Activated T-cell treated with anti-CD3 and anti-CD28 coated beads, Interleukin-2, amount 50 U/mL, for 1 hour (primary cell): ENCODE data around the gene CLRN3.

ENCODE experiments used
- DNase-seq: peaks from one replicate; pipeline ENCODE4 v3.0.0-alpha.2; 2020

The CLRN3 gene, protein sequence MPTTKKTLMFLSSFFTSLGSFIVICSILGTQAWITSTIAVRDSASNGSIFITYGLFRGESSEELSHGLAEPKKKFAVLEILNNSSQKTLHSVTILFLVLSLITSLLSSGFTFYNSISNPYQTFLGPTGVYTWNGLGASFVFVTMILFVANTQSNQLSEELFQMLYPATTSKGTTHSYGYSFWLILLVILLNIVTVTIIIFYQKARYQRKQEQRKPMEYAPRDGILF

GRCh38 chr10:127892743-127893142 is at the start of gene CLRN3:
TSS of gene CLRN3 (minus strand) at chr10:127892941. CDS start at chr10:127892784, 157 bp downstream.
- DNase-seq: no peak

GRCh38 chr10:127940866-127941640 is 48.3 kb upstream of the CLRN3 start:
- no peak for DNase-seq

- no peak for DNase-seq
Measured at GRCh38 chr10:127939786-127940330, 47.1 kb upstream of the CLRN3 start.

DNA sequence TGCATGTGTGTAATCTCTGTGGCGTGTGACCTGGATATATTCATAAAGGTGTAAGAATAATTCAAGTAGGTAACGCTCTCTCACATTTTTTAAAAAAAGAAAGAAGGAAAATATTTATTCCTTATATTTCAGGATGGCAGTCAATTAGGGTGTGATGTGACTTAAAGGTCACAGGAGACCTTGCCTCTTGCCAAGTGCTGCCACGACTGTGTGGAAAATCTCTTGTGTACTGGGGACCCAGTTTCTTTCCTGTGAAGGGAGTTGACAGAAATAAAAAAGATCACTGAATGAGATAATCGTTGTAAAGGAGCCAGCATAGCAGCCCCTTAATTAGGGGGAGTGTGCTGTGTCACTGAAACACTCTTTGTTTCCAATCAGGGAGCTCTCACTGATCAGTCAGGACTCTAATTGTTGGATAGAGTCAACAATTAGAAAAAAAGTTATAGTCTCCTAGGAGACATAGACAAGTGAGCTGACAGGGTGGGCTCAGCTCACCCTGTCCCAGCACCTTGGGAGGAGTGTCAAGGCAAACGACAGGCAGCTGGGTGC is 45.2 kb upstream of the CLRN3 start:
- DNase-seq: no peak

DNA sequence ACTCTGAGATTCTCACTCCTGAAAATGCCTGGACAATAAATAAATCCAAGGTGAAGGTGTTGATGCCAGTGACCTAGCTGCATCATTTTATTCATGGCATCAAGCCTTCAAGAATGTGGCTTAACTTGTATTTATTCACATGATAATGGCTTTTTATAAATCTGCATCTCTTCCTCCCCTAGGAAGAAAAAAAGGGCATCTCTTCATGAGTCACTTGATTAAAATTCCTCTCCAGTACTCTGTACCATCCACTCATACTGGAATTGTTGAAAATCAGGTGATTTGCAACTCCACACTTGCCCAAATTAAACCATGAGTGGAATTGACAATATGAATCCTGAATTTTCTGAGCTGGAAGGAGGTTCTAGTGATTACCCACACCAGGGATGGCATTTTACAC is 44.3 kb upstream of the CLRN3 start:
- no peak for DNase-seq

DNA sequence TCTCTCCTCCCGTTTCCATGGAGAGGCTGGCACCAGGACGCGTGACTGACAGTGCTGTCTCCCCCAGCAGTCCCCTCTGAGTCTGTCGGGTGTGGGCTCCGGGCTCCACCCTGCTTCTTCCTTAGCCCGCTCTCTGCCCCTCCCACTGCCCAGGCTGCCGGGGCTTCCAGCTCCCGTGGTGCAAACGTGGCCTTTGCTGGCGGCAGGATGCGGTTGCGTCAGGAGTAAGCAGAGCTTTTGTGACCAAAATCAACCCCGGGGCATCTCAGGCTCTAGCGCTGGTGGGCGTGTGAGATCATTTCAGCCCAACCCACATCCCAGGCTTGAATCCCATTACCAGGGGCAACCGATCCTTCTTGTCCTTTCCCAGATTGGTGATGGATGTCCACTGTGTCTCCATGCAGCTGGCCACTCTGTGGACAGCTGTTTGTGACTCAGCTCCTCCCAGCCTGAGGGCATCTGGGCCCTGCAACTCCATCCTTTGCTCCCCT is 42.4 kb upstream of the CLRN3 start:
- no peak for DNase-seq

DNA sequence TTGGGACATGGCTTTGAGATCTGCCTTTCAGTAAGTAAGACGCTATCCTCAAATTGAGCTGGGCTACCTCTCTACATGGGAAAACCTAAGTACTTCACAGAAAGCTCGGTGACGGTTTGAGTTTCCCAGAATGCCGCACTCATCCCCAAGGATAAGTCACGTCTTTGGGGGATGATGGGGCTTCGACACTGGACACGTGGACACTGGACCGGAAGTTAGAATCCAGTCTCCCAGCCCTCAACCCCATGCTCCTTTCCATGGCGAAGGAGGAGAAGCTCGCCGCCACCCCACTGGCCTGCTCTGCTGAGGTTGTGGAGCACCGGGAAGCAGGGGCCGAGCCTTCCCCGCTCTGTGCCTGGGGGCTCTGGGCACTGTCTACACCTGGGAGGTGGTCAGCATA is 41.6 kb upstream of the CLRN3 start:
- no peak for DNase-seq

DNA sequence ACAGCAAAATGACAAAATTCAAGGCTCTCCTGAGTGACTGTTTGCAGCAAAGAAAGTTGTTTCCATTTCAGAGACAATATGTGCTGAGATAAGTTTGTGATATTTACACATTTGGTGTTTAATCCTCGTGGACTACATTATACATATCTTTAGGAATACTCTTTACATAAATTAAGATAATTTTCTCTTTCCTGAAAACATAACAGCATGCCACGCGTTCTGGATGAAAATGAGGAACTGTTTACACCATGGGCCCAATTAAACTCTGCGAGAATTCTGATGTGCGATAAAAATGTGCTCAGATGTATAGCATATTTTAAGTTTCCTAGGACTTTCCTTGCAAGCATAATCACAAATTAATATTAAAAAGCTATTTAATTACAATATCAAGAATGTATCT is 40.5 kb upstream of the CLRN3 start:
- no peak for DNase-seq

- DNase-seq: no peak
Measured at GRCh38 chr10:127932521-127933270, 40.0 kb upstream of the CLRN3 start.

- DNase-seq: no peak
Measured at GRCh38 chr10:127928021-127928806, 35.5 kb upstream of the CLRN3 start.

- DNase-seq: no peak
Measured at GRCh38 chr10:127926455-127926854, 33.7 kb upstream of the CLRN3 start.

DNA sequence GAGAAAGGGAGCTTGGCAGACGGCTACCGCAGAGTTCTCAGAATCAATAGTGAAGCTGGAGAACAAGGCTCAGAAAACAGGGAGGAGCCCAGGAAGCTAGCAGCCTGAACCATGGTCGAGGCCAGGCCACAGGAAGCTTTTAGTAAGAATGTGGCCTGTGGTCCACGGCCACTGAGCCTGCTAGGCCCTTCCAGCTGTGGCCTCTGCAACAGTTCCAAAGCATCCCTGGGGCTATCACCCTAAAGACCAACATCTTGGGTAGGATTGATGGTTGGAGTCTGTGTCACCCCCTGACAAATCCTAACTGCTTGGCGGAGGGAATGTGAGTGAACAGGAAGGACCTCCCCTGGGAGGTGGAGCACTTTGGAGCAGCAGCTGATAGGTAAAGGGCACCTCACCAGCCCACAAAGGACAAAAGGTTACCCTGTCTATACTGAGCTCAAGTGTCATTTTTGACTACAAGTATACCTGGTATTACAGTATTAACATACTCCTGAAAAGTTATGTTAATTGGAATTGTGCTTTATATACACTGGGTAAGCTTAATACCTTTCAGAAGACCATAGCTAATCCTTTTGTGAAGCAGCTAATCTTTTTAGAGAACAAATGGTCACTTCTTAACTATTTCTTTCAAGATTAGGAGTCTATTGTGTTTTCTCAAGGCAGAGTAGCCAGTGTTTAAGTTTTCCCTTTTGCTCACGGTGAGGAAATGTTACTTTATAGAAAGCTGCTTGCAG is 32.9 kb upstream of the CLRN3 start:
- DNase-seq: no peak

DNA sequence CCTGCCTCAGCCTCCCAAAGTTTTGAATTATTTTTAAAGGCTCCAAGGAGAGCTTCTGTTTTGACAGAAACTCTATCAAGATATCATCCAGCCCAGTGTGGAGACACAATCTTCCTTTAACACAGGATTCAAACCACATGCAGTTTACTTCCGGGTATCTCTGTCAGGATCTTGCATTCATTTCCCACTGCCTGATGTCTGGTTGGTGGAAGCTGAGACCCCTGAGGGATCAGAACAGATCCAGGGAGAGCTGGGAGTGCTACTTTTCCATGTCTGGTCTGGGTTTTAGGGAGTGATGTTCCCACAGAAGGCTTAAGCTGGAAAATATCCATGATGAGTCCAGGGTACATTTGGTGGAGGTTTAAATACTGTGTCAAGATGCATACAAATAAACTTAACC is 30.9 kb upstream of the CLRN3 start:
- no peak for DNase-seq

GRCh38 chr10:127922675-127923366 is 30.1 kb upstream of the CLRN3 start:
- no peak for DNase-seq

- DNase-seq: no peak
Measured at GRCh38 chr10:127922206-127922605, 29.5 kb upstream of the CLRN3 start.

GRCh38 chr10:127921753-127922145 is 29.0 kb upstream of the CLRN3 start:
- DNase-seq: no peak

DNA sequence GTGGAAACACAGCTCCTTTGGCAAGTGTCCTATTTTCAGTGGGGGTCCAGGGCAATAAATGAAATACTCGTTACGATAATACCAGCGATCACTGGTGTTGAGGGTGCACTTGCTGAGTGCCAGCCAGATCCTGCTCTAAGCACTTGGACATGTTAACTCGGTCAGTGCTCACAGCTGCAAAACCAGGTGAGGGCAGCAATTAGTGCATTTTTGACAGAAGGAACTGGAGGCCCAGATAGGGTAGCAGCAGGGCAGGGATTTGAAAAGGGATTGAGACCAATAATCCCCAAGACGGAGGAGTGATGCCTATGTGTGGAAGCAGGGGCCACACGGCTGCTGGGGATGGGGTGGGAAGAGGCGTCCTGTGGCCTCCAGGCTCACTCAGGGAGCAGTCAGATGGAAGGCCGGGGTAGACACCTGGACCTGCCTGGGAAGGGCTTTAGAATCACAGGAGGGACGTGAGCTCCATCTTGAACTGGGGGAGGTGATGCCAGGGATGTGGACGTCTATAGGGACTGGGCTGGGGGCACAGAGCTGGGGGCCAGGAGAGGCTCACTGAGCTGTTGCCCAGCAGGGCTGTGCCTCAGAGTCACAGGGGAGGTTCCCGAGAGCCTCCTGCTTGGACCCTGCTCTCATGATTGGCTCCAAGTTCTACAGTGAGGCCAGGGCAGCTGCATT is 28.5 kb upstream of the CLRN3 start:
- no peak for DNase-seq

- no peak for DNase-seq
Measured at GRCh38 chr10:127920306-127921074, 27.7 kb upstream of the CLRN3 start.
